GM18873 (cell line): ENCODE data around the gene SLC29A1.
A peak's percentile ranks its signal among the peaks of the same experiment; 100 is the strongest.
"Not testable (repeated sequence)": the region's sequence is repeated elsewhere in the genome, so short reads cannot be mapped to it uniquely, and the experiment has no call there.

Source experiments
- ATAC-seq: cut with Tn5 transposase; IDR thresholded peaks from one replicate; pipeline ENCODE4 v1.9.1; 2021; ENCODE audit warnings: mild to moderate bottlenecking, moderate library complexity, moderate number of reproducible peaks; ENCODE audit not compliant: unreplicated experiment, low FRiP score

Gene SLC29A1

DNA sequence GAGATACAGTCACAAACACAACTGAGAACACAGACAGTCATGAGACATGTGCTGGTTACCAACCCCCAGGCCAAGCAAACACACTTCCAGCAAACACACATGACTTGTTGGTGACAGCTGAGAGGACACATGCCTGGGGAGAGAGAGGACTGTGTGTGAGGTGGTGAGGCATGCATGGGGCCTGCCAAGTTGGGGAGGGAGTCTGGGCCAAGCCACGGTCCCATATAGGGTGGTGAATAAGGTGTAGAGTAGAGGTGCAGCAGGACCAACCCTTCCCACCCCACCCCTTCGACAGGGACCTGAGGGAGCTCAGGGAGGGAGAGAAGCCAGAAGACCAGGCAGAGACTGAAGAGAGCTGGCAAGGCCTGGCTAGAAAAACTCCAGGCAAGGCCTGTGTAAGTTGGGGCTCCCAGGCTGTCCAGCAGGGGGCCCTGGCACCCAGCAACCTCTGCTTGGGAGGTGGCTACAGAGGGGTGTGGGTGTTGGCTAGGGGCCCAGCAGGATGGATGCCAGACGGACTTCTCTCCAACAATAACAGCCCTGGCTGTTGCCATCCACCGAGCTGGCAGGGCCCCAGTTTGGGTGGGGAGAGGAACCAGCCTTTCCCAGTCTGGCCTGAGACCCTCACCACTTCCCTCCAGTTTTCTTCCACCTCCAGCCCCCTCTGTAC is 2.0 kb upstream of the SLC29A1 start:
- peak; percentile 42 for ATAC-seq

DNA sequence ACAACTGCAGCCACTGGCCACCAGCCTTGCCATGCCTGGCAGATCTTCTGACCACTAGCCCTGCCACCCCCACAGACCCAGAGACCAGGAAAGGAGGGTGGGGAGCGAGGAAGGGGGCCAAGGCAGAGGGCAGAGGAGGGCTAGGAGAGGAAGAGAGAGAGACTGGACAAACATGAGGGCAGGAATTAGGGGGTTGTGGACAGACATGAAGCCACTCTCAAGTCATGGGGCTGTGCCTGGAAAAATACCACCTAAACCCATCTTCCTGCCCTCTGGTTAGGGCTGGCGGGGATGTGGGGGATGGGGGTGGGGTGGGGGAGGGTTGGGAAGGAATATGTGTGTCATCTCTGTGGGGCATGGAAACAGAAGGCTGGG is 1.4 kb upstream of the SLC29A1 start:
- no peak for ATAC-seq

DNA sequence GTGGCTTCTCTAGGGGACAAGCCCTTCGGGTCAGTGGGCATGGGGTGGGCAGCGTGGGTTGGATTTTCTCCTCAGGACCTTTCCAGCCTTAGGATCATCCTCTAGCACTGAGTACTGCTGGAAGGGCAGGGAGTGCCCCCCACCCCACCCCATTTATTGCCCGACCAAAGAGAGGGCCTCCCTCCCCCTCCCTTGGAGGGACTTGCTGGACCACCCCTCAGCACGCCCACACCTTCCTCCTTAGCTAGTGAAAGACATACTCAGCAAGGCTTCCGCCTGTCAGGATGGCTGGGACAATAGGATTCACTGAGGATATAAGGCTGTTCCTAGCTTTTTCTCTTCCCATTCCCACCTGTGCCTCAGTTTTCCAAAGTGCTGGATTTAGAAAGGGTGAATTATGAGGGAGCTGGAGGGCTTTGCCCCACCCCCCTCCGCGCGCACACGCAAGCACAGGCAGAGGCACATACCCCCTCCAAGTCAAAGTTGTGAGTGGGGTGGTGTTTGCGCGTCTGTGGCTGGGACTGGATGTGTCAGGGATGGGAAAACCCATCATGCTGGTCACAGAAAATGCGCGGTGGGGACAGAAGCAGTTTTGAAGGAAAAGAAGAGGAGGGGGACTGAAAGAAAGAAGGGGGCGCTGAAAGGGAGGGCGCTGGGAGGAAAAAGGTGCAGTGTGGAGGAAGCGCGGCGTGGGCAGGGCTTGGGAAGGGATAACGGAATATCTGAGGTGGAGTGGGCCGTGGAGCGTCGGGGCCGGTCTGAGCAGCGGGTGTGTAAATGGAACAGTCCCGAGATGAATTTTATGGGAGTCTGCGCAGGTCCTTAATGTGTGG is 693 bp upstream of the SLC29A1 start:
- no peak for ATAC-seq

- no peak for ATAC-seq
Observed at GRCh38 chr6:44224029-44224964, 902 bp downstream of the SLC29A1 start.

GRCh38 chr6:44224965-44225305 is 1.5 kb downstream of the SLC29A1 start:
- no peak for ATAC-seq

DNA sequence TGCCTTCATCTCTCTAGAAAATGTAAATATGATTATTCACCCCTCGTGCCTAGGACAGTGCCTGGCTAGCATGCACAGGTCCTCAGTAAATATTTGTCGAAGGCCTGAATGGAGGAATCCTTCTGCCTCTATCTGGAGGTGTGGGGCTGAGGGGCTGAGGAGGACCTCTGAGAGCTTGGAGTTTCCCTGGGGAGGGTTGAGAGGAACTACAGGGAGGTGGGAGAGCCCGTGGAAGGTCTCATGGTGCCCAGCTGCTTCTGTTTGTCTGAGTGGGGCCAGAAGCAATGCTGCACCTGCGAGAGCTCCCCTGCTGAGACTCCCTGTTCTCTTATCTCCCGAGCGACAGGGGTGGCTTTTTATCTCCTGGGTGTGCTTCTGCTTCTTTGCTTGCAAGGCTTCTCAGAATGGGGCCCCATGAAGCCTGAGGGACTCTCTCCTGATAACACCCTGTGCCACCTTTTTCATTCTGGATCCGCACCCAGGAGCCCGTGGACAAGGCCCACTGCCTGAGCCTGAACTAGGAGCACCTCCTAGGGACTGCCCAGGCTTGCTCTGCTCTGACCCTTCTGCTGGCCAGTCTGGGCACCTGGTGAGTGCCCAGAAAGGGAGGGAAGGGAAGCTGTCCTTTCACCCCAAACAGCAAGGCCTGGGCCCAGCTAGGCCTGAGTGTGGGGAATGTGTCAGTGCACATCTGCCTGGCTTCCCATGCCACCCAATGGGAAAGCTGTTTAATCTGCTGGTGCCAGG is 2.4 kb downstream of the SLC29A1 start:
- ATAC-seq: no peak

DNA sequence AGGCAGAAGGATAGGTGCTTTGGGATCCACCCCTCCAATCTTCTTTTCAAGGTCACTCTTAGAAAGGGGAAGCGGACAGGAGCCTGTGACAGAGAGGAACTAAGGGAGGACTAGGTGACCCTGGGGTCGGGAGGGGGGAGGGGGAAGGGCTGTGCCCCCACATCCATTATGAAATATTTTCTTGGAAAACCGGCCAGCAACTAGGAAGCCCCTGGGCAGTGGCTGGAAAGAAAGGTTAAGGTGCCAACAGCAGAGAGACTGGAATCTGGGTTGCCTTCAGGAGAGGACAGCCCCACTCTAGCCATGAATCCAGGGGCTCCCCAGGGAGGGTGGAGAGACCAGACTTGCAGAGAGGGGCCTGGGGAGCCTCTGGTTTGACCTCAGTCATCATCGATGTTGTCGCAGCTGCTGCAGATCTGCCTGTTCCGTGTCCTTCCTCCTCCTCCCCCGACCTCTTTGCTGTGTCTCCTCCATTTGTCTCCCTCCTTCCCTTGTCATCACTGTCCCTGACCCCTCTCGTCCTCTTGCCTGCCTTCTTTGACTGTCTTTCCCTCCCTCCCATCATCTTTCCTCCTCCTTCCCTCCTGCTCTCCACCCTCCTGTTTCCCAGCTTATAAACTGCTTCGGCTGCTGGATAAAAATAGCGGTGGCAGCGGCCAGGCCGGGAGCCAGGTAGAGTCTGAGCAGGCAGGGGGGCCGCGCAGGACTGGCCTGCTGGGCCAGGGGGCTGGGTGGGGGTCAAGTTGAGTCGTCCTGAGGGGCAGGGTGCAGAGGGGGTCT is 3.2 kb downstream of the SLC29A1 start:
- ATAC-seq: no peak

DNA sequence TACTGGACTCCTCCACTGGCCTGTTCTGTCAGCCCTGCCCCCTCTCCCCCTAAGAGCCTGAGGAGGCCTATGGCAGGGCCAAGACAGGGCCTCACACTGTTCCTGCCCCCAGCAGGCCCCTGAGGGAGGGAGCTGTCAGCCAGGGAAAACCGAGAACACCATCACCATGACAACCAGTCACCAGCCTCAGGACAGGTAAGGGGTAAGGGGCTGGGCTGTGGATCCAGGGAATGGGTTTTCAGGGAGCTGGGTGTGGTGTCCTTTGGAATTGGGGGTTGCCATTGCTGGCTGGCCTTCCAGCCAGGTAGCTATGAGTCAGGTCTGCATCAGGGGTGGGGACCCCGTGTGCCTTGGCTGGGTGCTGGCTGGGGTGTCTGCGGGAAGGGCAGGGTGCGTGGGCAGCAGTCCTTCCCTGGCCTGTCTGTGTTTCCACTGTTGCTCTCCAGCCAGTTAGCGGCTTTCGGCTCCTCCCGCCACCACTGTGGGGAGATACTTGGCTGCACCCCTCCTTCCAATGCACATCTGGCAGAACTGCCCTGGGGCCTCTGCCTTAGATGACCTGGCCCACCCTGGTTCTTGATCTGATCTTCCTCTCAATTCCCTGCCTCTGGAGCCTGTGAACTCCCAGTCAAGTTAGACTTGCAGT is 3.9 kb downstream of the SLC29A1 start:
- ATAC-seq: no peak

- ATAC-seq: no peak
Observed at GRCh38 chr6:44228031-44228430, 4.6 kb downstream of the SLC29A1 start.

GRCh38 chr6:44228433-44228832 is 5.0 kb downstream of the SLC29A1 start:
- no peak for ATAC-seq

DNA sequence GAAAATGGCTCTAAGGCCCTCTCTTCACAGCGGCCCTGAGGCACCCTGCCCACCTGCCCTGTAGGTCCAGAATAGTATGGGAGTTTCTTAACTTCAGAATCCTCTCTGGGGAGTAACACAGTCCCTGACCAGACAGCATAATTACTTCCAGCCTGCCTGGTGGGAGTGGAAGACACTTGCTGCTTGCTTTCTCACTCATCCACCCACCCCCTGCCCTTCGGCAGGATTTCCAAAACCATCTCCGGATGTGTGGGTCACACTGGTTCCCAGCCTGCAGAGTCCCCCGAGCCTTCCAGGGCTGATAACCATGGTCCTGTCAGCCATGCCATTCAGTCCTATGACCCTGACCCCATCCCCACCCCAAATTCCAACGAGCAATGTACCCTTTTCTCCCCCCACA is 5.4 kb downstream of the SLC29A1 start:
- no peak for ATAC-seq

GRCh38 chr6:44229376-44230033 is 6.1 kb downstream of the SLC29A1 start:
- ATAC-seq: no peak

DNA sequence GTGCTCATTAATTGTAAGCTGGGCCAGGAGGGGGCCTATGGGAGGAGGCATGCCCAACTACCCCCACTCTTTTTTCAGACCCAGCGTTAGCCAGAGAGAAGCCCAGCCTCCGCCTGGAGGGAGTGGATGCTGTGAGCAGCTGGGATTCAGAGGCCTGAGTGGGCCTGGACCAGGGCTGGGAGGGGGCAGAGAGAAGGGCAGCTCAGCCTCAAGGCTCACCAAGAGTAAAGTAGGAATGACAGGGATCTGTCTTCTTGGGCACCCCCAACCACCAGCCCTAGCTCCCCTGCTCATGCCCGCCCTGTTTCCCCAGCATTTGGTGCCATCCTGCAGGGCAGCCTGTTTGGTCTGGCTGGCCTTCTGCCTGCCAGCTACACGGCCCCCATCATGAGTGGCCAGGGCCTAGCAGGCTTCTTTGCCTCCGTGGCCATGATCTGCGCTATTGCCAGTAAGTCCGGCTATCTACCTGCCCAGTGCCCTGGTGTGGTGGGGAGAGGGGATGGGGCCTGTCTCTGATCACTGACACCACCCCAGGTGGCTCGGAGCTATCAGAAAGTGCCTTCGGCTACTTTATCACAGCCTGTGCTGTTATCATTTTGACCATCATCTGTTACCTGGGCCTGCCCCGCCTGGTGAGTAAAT is 6.8 kb downstream of the SLC29A1 start:
- ATAC-seq: no peak

DNA sequence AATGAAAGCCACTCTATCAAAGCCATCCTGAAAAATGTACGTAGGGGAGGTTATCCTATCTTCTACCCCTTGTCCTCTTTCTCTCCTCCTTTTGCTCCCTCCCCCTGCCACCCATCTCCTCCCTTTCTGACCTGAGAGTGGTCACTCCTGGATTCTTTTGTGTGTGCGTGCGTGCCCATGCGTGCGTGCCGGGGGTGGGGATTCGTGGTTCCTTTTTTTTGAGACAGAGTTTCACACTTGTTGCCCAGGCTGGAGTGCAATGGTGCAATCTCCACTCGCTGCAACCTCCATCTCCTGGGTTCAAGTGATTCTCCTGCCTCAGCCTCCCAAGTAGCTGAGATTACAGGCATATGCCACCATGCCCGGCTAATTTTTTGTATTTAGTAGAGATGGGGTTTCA is 8.0 kb downstream of the SLC29A1 start:
- not testable (repeated sequence) for ATAC-seq

GRCh38 chr6:44232676-44233566 is 9.5 kb downstream of the SLC29A1 start:
- no peak for ATAC-seq

DNA sequence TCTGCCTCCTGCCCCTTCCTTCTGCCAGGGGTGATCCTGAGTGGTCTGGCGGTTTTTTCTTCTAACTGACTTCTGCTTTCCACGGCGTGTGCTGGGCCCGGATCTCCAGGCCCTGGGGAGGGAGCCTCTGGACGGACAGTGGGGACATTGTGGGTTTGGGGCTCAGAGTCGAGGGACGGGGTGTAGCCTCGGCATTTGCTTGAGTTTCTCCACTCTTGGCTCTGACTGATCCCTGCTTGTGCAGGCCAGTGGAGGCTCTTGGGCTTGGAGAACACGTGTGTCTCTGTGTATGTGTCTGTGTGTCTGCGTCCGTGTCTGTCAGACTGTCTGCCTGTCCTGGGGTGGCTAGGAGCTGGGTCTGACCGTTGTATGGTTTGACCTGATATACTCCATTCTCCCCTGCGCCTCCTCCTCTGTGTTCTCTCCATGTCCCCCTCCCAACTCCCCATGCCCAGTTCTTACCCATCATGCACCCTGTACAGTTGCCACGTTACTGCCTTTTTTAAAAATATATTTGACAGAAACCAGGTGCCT is 10.2 kb downstream of the SLC29A1 start:
- no peak for ATAC-seq
